SK-N-MC (cell line): Measurements from ENCODE around the gene CDC42BPB.

Experiments used
- EZH2 ChIP-seq: fragments of 200-600 bp; sonication (generic); IDR thresholded peaks from one replicate; pipeline ENCODE4 v1.6.1; 2017; ENCODE audit warnings: antibody characterized with exemption
- FOXP2 ChIP-seq: optimal IDR thresholded peaks from 2 replicates; pipeline ENCODE3; 2011; ENCODE audit warnings: mild to moderate bottlenecking, moderate library complexity; ENCODE audit not compliant: insufficient read depth; ENCODE audit errors: extremely low read length, control extremely low read depth

DNA sequence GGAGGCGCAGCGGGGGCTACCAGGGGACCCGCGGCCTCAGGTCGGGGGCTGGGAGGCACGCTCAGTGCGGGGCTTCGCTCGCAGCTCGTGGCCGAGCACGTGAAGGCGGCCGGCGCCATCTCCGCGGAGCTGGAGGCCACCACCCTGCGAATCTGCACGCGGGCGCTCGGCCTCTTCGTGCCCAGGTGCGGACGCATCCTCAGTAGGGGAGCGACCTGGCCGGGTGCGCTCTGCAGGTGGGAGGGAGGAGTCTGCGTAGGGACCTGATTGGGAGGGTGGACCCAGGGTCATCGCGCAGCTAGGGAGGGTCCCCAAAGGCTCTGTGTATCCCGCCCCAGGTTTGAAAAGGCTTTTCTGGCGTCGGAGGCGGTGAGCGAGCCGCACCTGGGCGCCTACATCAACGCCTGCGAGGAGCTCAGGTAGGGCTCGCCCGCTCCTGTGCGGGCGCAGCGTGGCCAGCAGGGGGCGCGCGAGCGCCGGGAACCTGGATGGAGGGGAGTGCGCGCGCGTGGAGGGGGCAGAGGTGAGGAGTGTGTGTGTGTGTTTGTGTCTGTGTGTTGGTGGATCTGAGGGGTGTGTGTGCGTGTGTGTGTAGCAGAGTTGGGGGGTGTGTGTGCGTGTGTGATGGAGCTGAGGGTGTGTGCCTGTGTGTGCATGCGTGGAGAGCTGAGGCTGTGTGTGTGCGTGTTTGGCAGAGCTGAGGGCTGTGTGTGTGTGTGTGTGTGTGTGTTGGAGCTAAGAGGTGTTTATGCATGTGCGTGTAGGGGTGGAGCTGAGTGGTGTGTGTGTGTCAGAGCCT is 47.5 kb upstream of the CDC42BPB start:
- no peak for TF ChIP-seq EZH2
- no peak for TF ChIP-seq FOXP2
